ENCODE data around the gene C1orf21. TPM values are rescaled to one million over a fixed set of nuclear protein-coding genes. Genes with fewer than 3 reads are reported as not detected.

C1orf21 gene
- polyA plus RNA-seq, 3 donors: 0.23 to 1.1 (median 0.28) TPM

DNA sequence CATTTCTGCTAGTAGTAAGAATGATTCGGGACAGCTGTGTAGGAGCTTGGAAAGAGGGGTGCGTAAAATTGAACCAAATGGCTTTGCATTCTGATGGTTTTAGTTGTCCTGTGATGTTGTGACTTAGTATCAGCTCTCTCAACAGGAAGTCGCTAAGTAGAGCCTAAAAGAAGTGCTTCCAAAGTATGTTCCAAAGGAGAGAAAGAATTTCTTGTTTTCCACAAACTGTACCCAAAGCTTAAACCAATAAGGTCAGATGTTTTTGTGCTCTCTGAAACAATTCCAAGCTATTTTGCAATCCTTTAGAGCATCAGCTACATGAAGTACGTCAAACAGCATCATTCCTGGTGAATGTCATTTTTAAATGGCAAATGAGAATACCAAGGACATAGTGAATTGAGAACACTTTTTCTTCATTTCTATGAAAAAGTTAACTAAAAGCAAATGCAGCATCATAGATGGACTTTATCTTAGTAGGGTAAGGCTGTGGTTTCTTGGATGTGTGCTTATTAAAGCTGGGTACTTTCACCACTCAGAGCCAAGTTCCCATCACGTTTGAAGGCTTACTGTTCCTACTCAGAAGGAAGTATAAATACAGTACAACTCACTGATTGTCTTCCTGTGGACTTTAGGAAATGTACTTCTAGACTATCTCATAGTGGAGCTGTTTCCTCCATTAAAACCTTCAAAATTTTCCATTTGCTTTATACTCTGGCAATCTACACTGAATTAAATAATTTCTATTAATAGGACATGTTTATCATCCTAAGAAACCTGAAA, 148.6 kb downstream of the C1orf21 start:
- no peak overlapping the region for H2AFZ ChIP-seq (ENCODE audit: insufficient read depth, low read depth, low read length, poor library complexity, severe bottlenecking)
- intact Hi-C loops (cut with micrococcal nuclease): no loop called here
- H3K4me3 Mint-ChIP-seq: no peak overlapping the region

DNA sequence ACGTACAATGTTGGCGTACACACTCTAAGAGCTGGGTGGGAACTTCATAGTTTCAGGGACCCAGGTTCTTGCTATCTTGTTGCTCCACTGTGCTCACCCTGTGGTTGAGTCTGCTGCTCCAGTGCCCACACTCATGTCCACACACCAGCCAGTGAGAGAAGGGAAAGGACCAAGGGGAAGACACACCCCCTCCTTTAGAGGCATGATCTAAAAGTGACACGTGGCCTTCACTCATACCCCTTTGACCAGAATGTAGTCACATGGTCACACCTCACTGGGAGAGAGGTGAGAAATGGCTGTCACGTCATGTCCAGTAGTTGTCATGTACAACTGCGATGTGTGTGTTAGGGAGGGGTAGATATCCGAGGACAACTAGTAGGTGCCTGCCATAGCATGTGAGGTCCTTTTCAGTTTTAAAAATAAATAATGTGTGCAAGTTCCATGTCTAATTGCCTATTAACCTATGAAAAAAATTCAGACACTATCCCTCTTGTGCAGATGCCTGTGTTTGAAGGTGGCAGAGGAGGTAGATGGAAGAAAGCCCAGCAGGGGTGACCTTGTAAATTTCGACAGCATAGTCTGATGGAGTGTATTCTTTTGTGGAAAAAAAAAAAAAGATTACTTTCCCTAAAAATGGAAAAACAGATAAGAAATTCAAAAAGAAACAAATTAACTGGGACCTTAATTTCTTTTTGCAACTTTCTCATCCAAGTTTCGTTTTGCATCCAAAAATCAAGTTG, 149.6 kb downstream of the C1orf21 start:
- WGBS (ENCODE audit: insufficient coverage): 100% methylated on average over 2 of the region's 8 CpGs
- TF ChIP-seq, protein P1, sequence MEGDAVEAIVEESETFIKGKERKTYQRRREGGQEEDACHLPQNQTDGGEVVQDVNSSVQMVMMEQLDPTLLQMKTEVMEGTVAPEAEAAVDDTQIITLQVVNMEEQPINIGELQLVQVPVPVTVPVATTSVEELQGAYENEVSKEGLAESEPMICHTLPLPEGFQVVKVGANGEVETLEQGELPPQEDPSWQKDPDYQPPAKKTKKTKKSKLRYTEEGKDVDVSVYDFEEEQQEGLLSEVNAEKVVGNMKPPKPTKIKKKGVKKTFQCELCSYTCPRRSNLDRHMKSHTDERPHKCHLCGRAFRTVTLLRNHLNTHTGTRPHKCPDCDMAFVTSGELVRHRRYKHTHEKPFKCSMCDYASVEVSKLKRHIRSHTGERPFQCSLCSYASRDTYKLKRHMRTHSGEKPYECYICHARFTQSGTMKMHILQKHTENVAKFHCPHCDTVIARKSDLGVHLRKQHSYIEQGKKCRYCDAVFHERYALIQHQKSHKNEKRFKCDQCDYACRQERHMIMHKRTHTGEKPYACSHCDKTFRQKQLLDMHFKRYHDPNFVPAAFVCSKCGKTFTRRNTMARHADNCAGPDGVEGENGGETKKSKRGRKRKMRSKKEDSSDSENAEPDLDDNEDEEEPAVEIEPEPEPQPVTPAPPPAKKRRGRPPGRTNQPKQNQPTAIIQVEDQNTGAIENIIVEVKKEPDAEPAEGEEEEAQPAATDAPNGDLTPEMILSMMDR (IDR thresholded peaks at IDR 0.05): no peak
- peaks cover 0 to 6% of the 10 kb centered on the region in 2 donors for H3K36me3 Mint-ChIP-seq
- Histone ChIP-seq H3K4me2 (replicated peaks; ENCODE audit: extremely low read depth, low read length, poor library complexity, severe bottlenecking) (no peak overlapping the region), H3K36me3 (replicated peaks in 1 of 2; ENCODE audit: control insufficient read depth in 1 of 2, insufficient read depth in 2 of 2, low read length in 2 of 2) (peaks cover 0 to 4% of the 10 kb centered on the region in 2 donors), H3K27ac (ENCODE audit: low read depth in 1 of 2, low read length in 2 of 2) (no peak overlapping the region), H3K9me3 (replicated peaks in 1 of 2; ENCODE audit: control insufficient read depth in 1 of 2, insufficient read depth in 1 of 2, low read length in 2 of 2) (peaks cover 0 to 6% of the 10 kb centered on the region in 2 donors), H2AFZ (ENCODE audit: insufficient read depth, low read depth, low read length, poor library complexity, severe bottlenecking) (no peak overlapping the region), H3K4me1 (ENCODE audit: control insufficient read depth in 1 of 2, insufficient read depth in 2 of 2, low read length in 2 of 2) (peaks cover 9 to 10% of the 10 kb centered on the region in 2 donors), H4K20me1 (ENCODE audit: insufficient read depth, low read length) (no peaks in the 10 kb centered on the region), H3K27me3 (ENCODE audit: control insufficient read depth in 2 of 2, insufficient read depth in 2 of 2, low read length in 2 of 2) (no peaks in the 10 kb centered on the region), H3K4me3 (replicated peaks in 1 of 3; ENCODE audit: low read depth in 2 of 3, low read length in 3 of 3) (no peak overlapping the region), H3K9ac (ENCODE audit: insufficient read depth, low read length, poor library complexity, severe bottlenecking) (no peak overlapping the region), H3K79me2 (ENCODE audit: insufficient read depth, low read length) (no peaks in the 10 kb centered on the region)
- peaks cover 0 to 4% (median 1%) of the 10 kb centered on the region in 3 donors for H3K27me3 Mint-ChIP-seq (ENCODE audit: low read depth in 3 of 3)
- no peak for DNase-seq
- H3K27ac Mint-ChIP-seq: peak overlapping the region in 1 of 7 donors; percentile 8
- peaks cover 10% of the 10 kb centered on the region for H3K4me1 Mint-ChIP-seq
- no peak overlapping the region for H3K4me3 Mint-ChIP-seq
- intact Hi-C loops (cut with micrococcal nuclease): no loop called here
- H3K9me3 Mint-ChIP-seq: peaks cover 2 to 18% (median 9%) of the 10 kb centered on the region in 7 donors

More for the DNA sequence above, 148.6 kb downstream of the C1orf21 start:
- DNase-seq: no peak
- H3K9me3 Mint-ChIP-seq: peaks cover 2 to 18% (median 9%) of the 10 kb centered on the region in 7 donors
- peaks cover 9 to 10% of the 10 kb centered on the region in 2 donors for H3K4me1 ChIP-seq (ENCODE audit: control insufficient read depth in 1 of 2, insufficient read depth in 2 of 2, low read length in 2 of 2)
- peaks cover 0 to 6% of the 10 kb centered on the region in 2 donors for H3K9me3 ChIP-seq (replicated peaks in 1 of 2; ENCODE audit: control insufficient read depth in 1 of 2, insufficient read depth in 1 of 2, low read length in 2 of 2)
- H3K79me2 ChIP-seq (ENCODE audit: insufficient read depth, low read length): no peaks in the 10 kb centered on the region
- H3K36me3 ChIP-seq (replicated peaks in 1 of 2; ENCODE audit: control insufficient read depth in 1 of 2, insufficient read depth in 2 of 2, low read length in 2 of 2): peaks cover 0 to 4% of the 10 kb centered on the region in 2 donors
- H3K4me2 ChIP-seq (replicated peaks; ENCODE audit: extremely low read depth, low read length, poor library complexity, severe bottlenecking): no peak overlapping the region
- H3K4me1 Mint-ChIP-seq: peaks cover 10% of the 10 kb centered on the region
- no peaks in the 10 kb centered on the region for H4K20me1 ChIP-seq (ENCODE audit: insufficient read depth, low read length)
- H3K36me3 Mint-ChIP-seq: peaks cover 0 to 6% of the 10 kb centered on the region in 2 donors
- H3K27me3 ChIP-seq (ENCODE audit: control insufficient read depth in 2 of 2, insufficient read depth in 2 of 2, low read length in 2 of 2): no peaks in the 10 kb centered on the region
- no peak overlapping the region for H3K9ac ChIP-seq (ENCODE audit: insufficient read depth, low read length, poor library complexity, severe bottlenecking)
- H3K27ac ChIP-seq (ENCODE audit: low read depth in 1 of 2, low read length in 2 of 2): no peak overlapping the region
- TF ChIP-seq, protein P1 (IDR thresholded peaks at IDR 0.05): no peak
- no CpG with 5 or more reads among the region's 5 CpGs for WGBS (ENCODE audit: insufficient coverage)
- peak overlapping the region in 1 of 7 donors; percentile 66 for H3K27ac Mint-ChIP-seq
- H3K27me3 Mint-ChIP-seq (ENCODE audit: low read depth in 3 of 3): peaks cover 0 to 4% (median 1%) of the 10 kb centered on the region in 3 donors
- H3K4me3 ChIP-seq (replicated peaks in 1 of 3; ENCODE audit: low read depth in 2 of 3, low read length in 3 of 3): no peak overlapping the region
